Naive B cell (primary cell): ENCODE results near the gene PAK1. TPM values are rescaled to one million over a fixed set of nuclear protein-coding genes. Genes with fewer than 3 reads are reported as not detected.
A peak's percentile ranks its signal among the peaks of the same experiment; 100 is the strongest.
"Not testable (repeated sequence)": the region's sequence is repeated elsewhere in the genome, so short reads cannot be mapped to it uniquely, and the experiment has no call there.

Experiments used
- ATAC-seq, 2 donors: fragments of 150-1000 bp; cut with Tn5 transposase; 2 replicates each; pipeline ENCODE4 v1.10.0; 2021; ENCODE audit warnings: low read depth in 2 of 2, mild to moderate bottlenecking in 2 of 2, moderate library complexity in 2 of 2
- DNase-seq: peaks from one replicate; pipeline ENCODE4 v3.0.0; 2022
- H3K27ac Mint-ChIP-seq, 6 donors: one replicate each; pipeline ENCODE4 v1.8.0; 2020 to 2022; ENCODE audit warnings: mild to moderate bottlenecking in 6 of 6, mixed read lengths in 6 of 6, moderate library complexity in 5 of 6, inconsistent platforms in 2 of 6
- H3K27me3 Mint-ChIP-seq, 3 donors: one replicate each; pipeline ENCODE4 v1.8.0; 2021 to 2022; ENCODE audit warnings: mixed read lengths in 3 of 3, mild to moderate bottlenecking in 1 of 3
- H3K36me3 Mint-ChIP-seq, 2 donors: one replicate each; pipeline ENCODE4 v1.8.0; 2020 to 2022; ENCODE audit warnings: mixed read lengths in 2 of 2, inconsistent platforms in 1 of 2, mild to moderate bottlenecking in 1 of 2
- H3K4me1 Mint-ChIP-seq, 3 donors: one replicate each; pipeline ENCODE4 v1.8.0; 2020 to 2022; ENCODE audit warnings: mixed read lengths in 3 of 3, inconsistent platforms in 1 of 3, mild to moderate bottlenecking in 1 of 3, moderate library complexity in 1 of 3
- H3K4me3 Mint-ChIP-seq, 8 donors: one replicate each; pipeline ENCODE4 v1.8.0; 2020 to 2022; ENCODE audit warnings: mild to moderate bottlenecking in 8 of 8, mixed read lengths in 8 of 8, moderate library complexity in 8 of 8, inconsistent platforms in 2 of 8
- H3K9me3 Mint-ChIP-seq, 7 donors: one replicate each; pipeline ENCODE4 v1.8.0; 2020 to 2022; ENCODE audit warnings: mixed read lengths in 7 of 7, mild to moderate bottlenecking in 5 of 7, inconsistent platforms in 2 of 7, moderate library complexity in 1 of 7
- polyA plus RNA-seq, 6 donors: library from polyadenylated mRNA; unstranded; fragments of 300-500 nt; fragmentation: Illumina TruSeq; gene quantifications; one replicate each; pipeline ENCODE4 v1.2.3, GENCODE V29; 2021; ENCODE audit warnings: low read depth in 6 of 6

The PAK1 gene
- polyA plus RNA-seq, 6 donors from 2014 or later, result 7.4 to 11.9 (median 10.7) TPM

DNA sequence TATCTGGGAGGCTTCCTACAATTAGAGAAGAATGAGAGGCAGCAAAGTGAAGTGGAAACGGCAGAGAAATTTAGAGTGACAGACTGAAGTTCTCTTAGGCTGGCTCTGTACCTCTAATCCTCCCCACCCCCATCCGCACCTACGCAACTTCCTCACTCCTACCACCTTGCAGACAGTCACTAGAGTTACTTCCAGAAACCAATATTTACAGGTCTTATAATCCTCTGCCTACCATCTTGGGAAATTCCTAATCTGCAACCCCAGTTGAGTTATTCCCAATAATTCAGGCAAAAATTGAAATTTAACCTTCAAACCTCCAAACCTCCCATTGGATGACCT lies 71.7 kb downstream of the PAK1 start:
- H3K4me1 Mint-ChIP-seq, result peaks cover 7 to 15% (median 10%) of the 10 kb centered on the region in 3 donors
- peak overlapping the region in 1 of 8 donors; percentile 13 for H3K4me3 Mint-ChIP-seq
- H3K27ac Mint-ChIP-seq, result no peak overlapping the region
- H3K27me3 Mint-ChIP-seq, result no peaks in the 10 kb centered on the region
- H3K9me3 Mint-ChIP-seq, result no peaks in the 10 kb centered on the region
- DNase-seq (no peak), ATAC-seq (no peak)
- H3K36me3 Mint-ChIP-seq, result peaks cover 0 to 6% of the 10 kb centered on the region in 2 donors

- ATAC-seq (no peak), DNase-seq (no peak)
Observed at GRCh38 chr11:77401486-77402217, 72.2 kb downstream of the PAK1 start.

GRCh38 chr11:77400775-77401449 lies 73.0 kb downstream of the PAK1 start:
- Mint-ChIP-seq H3K4me1 (peaks cover 7 to 15% (median 10%) of the 10 kb centered on the region in 3 donors), H3K27me3 (no peaks in the 10 kb centered on the region), H3K36me3 (peaks cover 0 to 6% of the 10 kb centered on the region in 2 donors), H3K9me3 (no peaks in the 10 kb centered on the region), H3K27ac (peak overlapping the region in 1 of 6 donors; percentile 6), H3K4me3 (no peak overlapping the region)
- ATAC-seq (no peak), DNase-seq (no peak)

More at GRCh38 chr11:77401486-77402217, 72.2 kb downstream of the PAK1 start:
- H3K9me3 Mint-ChIP-seq, result no peaks in the 10 kb centered on the region
- H3K27ac Mint-ChIP-seq, result no peak overlapping the region
- no peak overlapping the region for H3K4me3 Mint-ChIP-seq
- H3K4me1 Mint-ChIP-seq, result peaks cover 7 to 15% (median 10%) of the 10 kb centered on the region in 3 donors
- peaks cover 0 to 6% of the 10 kb centered on the region in 2 donors for H3K36me3 Mint-ChIP-seq
- no peaks in the 10 kb centered on the region for H3K27me3 Mint-ChIP-seq

DNA sequence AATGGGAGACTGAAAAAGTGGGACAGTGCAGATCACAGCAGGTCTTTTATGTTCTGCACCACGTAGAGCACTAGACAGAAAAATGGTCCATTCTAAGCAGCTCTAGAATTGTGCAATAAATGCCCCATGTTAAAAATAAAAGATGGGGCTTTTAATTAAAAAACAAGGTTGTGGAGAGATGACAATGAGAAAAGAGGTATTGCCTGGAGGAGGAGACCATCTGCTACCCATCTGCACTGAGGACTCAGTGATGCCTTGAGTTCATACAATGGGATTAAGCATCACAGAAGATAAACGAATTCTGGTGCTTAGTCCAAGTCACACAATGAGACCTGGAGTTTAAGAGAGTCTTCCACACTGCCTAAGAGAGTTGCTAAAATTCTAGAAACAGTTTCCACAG lies 73.6 kb downstream of the PAK1 start:
- Mint-ChIP-seq H3K9me3 (no peaks in the 10 kb centered on the region), H3K27ac (no peak overlapping the region), H3K36me3 (peaks cover 0 to 6% of the 10 kb centered on the region in 2 donors), H3K4me1 (peaks cover 7 to 15% (median 10%) of the 10 kb centered on the region in 3 donors), H3K27me3 (no peaks in the 10 kb centered on the region), H3K4me3 (no peak overlapping the region)
- DNase-seq (no peak), ATAC-seq (no peak)

DNA sequence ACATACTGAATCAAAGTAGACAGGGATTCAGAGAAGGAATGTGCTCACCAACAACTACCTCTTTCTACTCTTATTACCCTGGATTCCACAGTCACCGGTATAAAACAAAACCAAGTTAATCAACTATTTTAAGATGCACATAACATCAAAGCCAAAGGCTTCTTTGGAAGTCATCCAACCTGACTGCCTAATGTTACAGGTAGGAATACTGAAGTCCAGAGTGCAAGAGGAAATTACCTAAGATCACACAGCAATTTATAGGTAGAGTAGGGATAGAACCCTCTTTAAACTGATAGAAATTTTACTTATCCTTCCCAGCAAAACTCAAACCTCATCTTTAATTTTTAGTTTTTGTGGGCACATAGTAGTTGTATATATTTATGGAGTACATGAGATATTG lies 76.3 kb downstream of the PAK1 start:
- Mint-ChIP-seq H3K27me3 (no peaks in the 10 kb centered on the region), H3K27ac (no peak overlapping the region), H3K9me3 (no peaks in the 10 kb centered on the region), H3K4me1 (peaks cover 5 to 7% (median 7%) of the 10 kb centered on the region in 3 donors), H3K36me3 (peaks cover 0 to 6% of the 10 kb centered on the region in 2 donors), H3K4me3 (peak overlapping the region in 1 of 8 donors; percentile 9)
- ATAC-seq (no peak), DNase-seq (no peak)

DNA sequence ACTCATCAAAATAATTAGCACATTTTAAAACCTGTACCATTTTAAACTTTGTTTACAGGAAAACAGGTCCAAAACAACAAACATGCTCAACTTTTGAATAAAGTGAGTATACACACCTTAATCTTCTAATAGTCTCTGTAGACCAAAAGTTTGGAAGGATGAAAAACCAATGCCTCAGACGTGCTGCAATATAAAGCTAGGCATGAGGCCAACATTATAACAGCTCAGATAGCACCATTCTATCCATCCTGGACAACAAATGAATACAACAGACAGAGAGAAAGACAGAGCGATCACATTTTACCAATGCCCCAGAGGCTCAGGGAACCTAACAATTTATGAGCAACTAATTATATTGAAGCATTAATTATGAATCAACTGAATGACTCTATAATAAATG lies 77.0 kb downstream of the PAK1 start:
- no peaks in the 10 kb centered on the region for H3K9me3 Mint-ChIP-seq
- peaks cover 3 to 6% (median 5%) of the 10 kb centered on the region in 3 donors for H3K4me1 Mint-ChIP-seq
- peaks cover 0 to 11% of the 10 kb centered on the region in 2 donors for H3K36me3 Mint-ChIP-seq
- DNase-seq (no peak), ATAC-seq (no peak)
- no peak overlapping the region for H3K27ac Mint-ChIP-seq
- no peak overlapping the region for H3K4me3 Mint-ChIP-seq
- no peaks in the 10 kb centered on the region for H3K27me3 Mint-ChIP-seq

GRCh38 chr11:77396305-77396704 lies 77.6 kb downstream of the PAK1 start:
- H3K27ac Mint-ChIP-seq, result no peak overlapping the region
- H3K27me3 Mint-ChIP-seq, result no peaks in the 10 kb centered on the region
- H3K36me3 Mint-ChIP-seq, result peaks cover under 1 to 15% of the 10 kb centered on the region in 2 donors
- H3K9me3 Mint-ChIP-seq, result no peaks in the 10 kb centered on the region
- peaks cover 0 to under 1% (median under 1%) of the 10 kb centered on the region in 3 donors for H3K4me1 Mint-ChIP-seq
- DNase-seq (no peak), ATAC-seq (no peak)
- H3K4me3 Mint-ChIP-seq, result no peak overlapping the region

DNA sequence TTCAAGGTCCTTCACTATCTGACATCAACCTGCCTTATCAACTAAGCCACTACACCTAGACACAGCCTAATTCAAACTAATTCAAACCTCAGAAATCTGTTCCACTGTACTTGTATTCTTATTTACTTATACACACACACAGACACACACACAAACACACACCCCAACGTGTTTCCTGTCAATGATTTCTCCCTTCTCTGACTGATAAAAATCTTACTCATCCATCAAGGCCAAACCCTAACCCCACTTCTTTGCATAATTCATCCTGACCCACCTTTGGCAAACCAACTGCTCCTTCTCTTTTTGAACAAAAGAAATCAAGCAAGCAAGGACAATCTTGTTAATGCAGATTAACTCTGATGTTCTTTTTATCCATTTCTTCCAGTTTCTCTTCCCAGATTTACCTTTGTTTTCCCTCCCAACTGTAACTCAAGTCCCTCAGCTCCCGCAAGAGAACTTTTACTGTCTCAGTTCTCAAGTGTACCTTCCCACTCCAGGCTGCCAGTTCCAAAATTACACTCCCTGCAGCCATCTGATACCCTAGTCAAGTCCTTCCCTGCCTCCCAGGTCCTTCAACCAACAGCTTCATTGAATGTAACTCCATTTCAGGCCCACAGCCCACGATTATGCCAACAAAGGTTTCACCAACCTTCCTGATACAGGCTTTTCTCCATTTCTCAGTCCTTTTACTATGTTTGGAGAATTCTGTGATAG lies 78.3 kb downstream of the PAK1 start:
- DNase-seq (no peak), ATAC-seq (no peak)
- Mint-ChIP-seq H3K9me3 (no peaks in the 10 kb centered on the region), H3K27ac (no peak overlapping the region), H3K27me3 (no peaks in the 10 kb centered on the region), H3K36me3 (peaks cover 7 to 15% of the 10 kb centered on the region in 2 donors), H3K4me1 (no peaks in the 10 kb centered on the region), H3K4me3 (no peak overlapping the region)

DNA sequence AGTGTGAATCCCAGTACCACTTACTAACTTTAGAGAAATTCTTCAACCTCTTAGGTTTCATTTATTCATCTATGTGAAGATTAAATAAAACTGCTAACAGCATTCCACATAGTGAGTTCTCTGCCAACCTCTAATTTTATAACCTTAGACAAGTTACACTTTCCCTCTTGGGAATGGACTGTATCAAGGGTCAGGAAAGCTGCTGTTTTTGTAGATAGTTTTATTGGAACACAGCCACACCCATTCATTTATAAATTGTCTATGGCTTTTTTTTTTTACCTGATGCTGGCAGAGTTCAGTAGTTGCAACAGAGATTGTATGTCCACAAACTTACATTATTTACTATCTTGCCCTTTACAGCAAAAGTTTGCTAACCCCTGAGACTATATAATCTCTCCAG lies 81.1 kb downstream of the PAK1 start:
- H3K36me3 Mint-ChIP-seq, result peaks cover 8 to 9% of the 10 kb centered on the region in 2 donors
- no peaks in the 10 kb centered on the region for H3K27me3 Mint-ChIP-seq
- no peak overlapping the region for H3K4me3 Mint-ChIP-seq
- DNase-seq, result no peak
- peak overlapping the region in 1 of 6 donors; percentile 33 for H3K27ac Mint-ChIP-seq
- no peak for ATAC-seq
- H3K9me3 Mint-ChIP-seq, result peaks cover 0 to 2% (median 0%) of the 10 kb centered on the region in 7 donors
- no peaks in the 10 kb centered on the region for H3K4me1 Mint-ChIP-seq

DNA sequence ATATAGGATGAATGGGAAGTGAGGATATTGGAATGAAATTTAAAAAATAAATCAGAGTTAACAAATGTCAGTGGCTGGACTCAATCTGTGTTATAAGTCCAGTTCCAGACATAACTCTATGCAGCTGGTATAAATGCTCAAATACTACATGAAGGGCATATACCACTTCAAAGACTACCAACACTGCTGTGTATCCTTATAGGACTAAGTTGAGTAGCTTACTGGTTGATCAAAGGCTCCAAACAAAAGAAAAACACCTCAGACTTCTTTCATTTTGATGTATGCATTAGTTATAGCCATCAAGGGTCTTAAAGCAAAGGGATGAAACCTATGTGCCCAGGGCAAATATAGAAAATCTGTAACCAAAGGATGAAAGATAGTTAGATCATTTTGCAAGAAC lies 86.2 kb downstream of the PAK1 start:
- Mint-ChIP-seq H3K27me3 (no peaks in the 10 kb centered on the region), H3K36me3 (peaks cover 8 to 18% of the 10 kb centered on the region in 2 donors), H3K4me3 (no peak overlapping the region), H3K4me1 (no peaks in the 10 kb centered on the region), H3K9me3 (peaks cover 0 to 2% (median 0%) of the 10 kb centered on the region in 7 donors), H3K27ac (no peak overlapping the region)
- no peak for ATAC-seq
- DNase-seq, result no peak

DNA sequence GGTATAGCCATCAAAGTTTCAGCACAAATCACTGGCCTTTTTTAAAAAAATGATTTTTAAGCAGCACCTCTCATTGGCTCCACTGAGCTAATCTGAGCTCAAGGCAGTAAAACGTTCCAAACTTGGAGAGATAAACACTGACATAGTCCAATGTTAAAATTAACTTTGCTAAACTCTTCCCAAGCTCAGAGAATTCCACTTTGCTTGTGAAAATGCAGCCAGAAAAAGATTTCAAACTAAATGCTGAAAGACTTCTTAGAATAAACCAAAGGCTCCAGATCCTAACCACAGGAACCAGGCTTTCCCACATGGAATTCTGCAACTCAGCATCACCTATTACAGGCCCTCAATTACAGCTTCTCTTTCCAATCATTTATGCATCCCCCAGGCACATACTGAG lies 87.7 kb downstream of the PAK1 start:
- Mint-ChIP-seq H3K9me3 (peaks cover 0 to 2% (median 0%) of the 10 kb centered on the region in 7 donors), H3K27ac (no peak overlapping the region), H3K4me1 (no peaks in the 10 kb centered on the region), H3K27me3 (no peaks in the 10 kb centered on the region), H3K4me3 (no peak overlapping the region), H3K36me3 (peaks cover 6 to 10% of the 10 kb centered on the region in 2 donors)
- DNase-seq (no peak), ATAC-seq (no peak)

- H3K4me3 Mint-ChIP-seq, H3K9me3 Mint-ChIP-seq, H3K27ac Mint-ChIP-seq, H3K4me1 Mint-ChIP-seq, DNase-seq, H3K27me3 Mint-ChIP-seq, ATAC-seq, H3K36me3 Mint-ChIP-seq: not testable (repeated sequence)
Observed at GRCh38 chr11:77385255-77385771, 88.6 kb downstream of the PAK1 start.

- no peaks in the 10 kb centered on the region for H3K4me1 Mint-ChIP-seq
- H3K36me3 Mint-ChIP-seq, result peaks cover 2 to 15% of the 10 kb centered on the region in 2 donors
- H3K9me3 Mint-ChIP-seq, result peaks cover 0 to 2% (median 0%) of the 10 kb centered on the region in 7 donors
- no peak for DNase-seq
- ATAC-seq, result no peak
- H3K27me3 Mint-ChIP-seq, result no peaks in the 10 kb centered on the region
- H3K4me3 Mint-ChIP-seq, result no peak overlapping the region
- no peak overlapping the region for H3K27ac Mint-ChIP-seq
Observed at GRCh38 chr11:77384571-77384970, 89.3 kb downstream of the PAK1 start.
